Liver (tissue), 9 donors: ENCODE data around the gene LILRA1. TPM values are rescaled to one million over a fixed set of nuclear protein-coding genes. Genes with fewer than 3 reads are reported as not detected.
"Not testable (repeated sequence)": the region's sequence is repeated elsewhere in the genome, so short reads cannot be mapped to it uniquely, and the experiment has no call there.

ENCODE experiments used
- DNase-seq: peaks from one replicate; pipeline ENCODE4 v3.0.0-alpha.2; 2017; ENCODE audit warnings: low spot score
- H3K27ac ChIP-seq, 2 donors: one replicate each; pipeline ENCODE4 v1.7.0; 2013; ENCODE audit warnings: inconsistent platforms in 2 of 2, low read length in 2 of 2, control low read depth in 1 of 2, low read depth in 1 of 2, mild to moderate bottlenecking in 1 of 2
- H3K27me3 ChIP-seq, 4 donors: one replicate each; pipeline versions ENCODE4 v1.6.1 to v1.7.0; 2013; ENCODE audit warnings: low read length in 3 of 4, inconsistent platforms in 1 of 4, mild to moderate bottlenecking in 1 of 4, moderate library complexity in 1 of 4; ENCODE audit not compliant: control insufficient read depth in 4 of 4, insufficient read depth in 4 of 4
- H3K36me3 ChIP-seq, 4 donors: one replicate each; pipeline versions ENCODE4 v1.6.1 to v1.7.0; 2013; ENCODE audit warnings: low read length in 3 of 4, mild to moderate bottlenecking in 3 of 4, low read depth in 1 of 4, moderate library complexity in 1 of 4; ENCODE audit not compliant: control insufficient read depth in 4 of 4, insufficient read depth in 3 of 4
- H3K4me1 ChIP-seq, 4 donors: one replicate each; pipeline versions ENCODE4 v1.6.1 to v1.7.0; 2013; ENCODE audit warnings: low read length in 3 of 4, mild to moderate bottlenecking in 3 of 4, moderate library complexity in 1 of 4; ENCODE audit not compliant: control insufficient read depth in 4 of 4, insufficient read depth in 4 of 4
- H3K4me3 ChIP-seq, 3 donors: one replicate each; pipeline versions ENCODE4 v1.6.1 to v1.7.0; 2013; ENCODE audit warnings: low read length in 3 of 3, control low read depth in 1 of 3, low read depth in 1 of 3, mild to moderate bottlenecking in 1 of 3
- H3K9ac ChIP-seq, 2 donors: one replicate each; pipeline ENCODE4 v1.7.0; 2013; ENCODE audit warnings: low read length in 2 of 2, mild to moderate bottlenecking in 2 of 2, moderate library complexity in 2 of 2, control low read depth in 1 of 2, low read depth in 1 of 2
- H3K9me3 ChIP-seq, 4 donors: one replicate each; pipeline versions ENCODE4 v1.6.1 to v1.7.0; 2013; ENCODE audit warnings: low read length in 3 of 4; ENCODE audit not compliant: control insufficient read depth in 4 of 4
- FOXA2 ChIP-seq: IDR thresholded peaks from 2 replicates; pipeline ENCODE4 v1.6.1; 2016; ENCODE audit warnings: antibody characterized with exemption
- GABPA ChIP-seq, 2 donors: IDR thresholded peaks in 1 of 2; conservative IDR thresholded peaks in 1 of 2; 2 replicates each; pipeline ENCODE4 v1.6.1; 2016; ENCODE audit warnings: antibody characterized with exemption in 2 of 2, mild to moderate bottlenecking in 1 of 2, moderate library complexity in 1 of 2
- HNF4A ChIP-seq, 2 donors: conservative IDR thresholded peaks; 2 replicates each; pipeline ENCODE4 v1.6.1; 2016; ENCODE audit warnings: antibody characterized with exemption in 2 of 2, mild to moderate bottlenecking in 2 of 2
- HNF4G ChIP-seq: IDR thresholded peaks from 2 replicates; pipeline ENCODE4 v1.6.1; 2016; ENCODE audit warnings: antibody characterized with exemption
- NR2F2 ChIP-seq: IDR thresholded peaks from 2 replicates; pipeline ENCODE4 v1.6.1; 2016; ENCODE audit warnings: antibody characterized with exemption
- RAD21 ChIP-seq, 2 donors: IDR thresholded peaks; 2 replicates each; pipeline ENCODE4 v1.6.1; 2016; ENCODE audit warnings: antibody characterized with exemption in 2 of 2, mild to moderate bottlenecking in 2 of 2
- TAF1 ChIP-seq: conservative IDR thresholded peaks from 2 replicates; pipeline ENCODE4 v1.6.1; 2016; ENCODE audit warnings: antibody characterized with exemption, mild to moderate bottlenecking
- YY1 ChIP-seq: IDR thresholded peaks from 2 replicates; pipeline ENCODE4 v1.6.1; 2016; ENCODE audit warnings: antibody characterized with exemption, mild to moderate bottlenecking
- WGBS: extraction: QIAGEN DNeasy Blood & Tissue Kit; methylation state at CpG from one replicate; pipeline ENCODE4 v1.1.7; 2013; 5-methylcytosine and 5-hydroxymethylcytosine counted together
- polyA plus RNA-seq, 2 donors: library from polyadenylated mRNA; stranded (reverse) in 1 of 2; unstranded in 1 of 2; fragments of 200-250 nt in 1 of 2; fragments of >200 nt in 1 of 2; fragmentation: Nextera tagmentation in 1 of 2; extraction: Ambion mirVana in 1 of 2; gene quantifications; one replicate each; pipeline versions ENCODE4 v1.2.1 to v1.2.3, GENCODE V29; 2013 to 2015
- total RNA-seq, 2 donors: library from RNA; depleted of rRNA; stranded (reverse); fragments of >200 nt; gene quantifications; one replicate each; pipeline ENCODE4 v1.2.3, GENCODE V29; 2014
- TF ChIP-seq, protein P1 (sequence below): IDR thresholded peaks from 2 replicates; pipeline ENCODE4 v1.6.1; 2016; ENCODE audit warnings: antibody characterized with exemption
- TF ChIP-seq, protein P2 (sequence below): IDR thresholded peaks from 2 replicates; pipeline ENCODE4 v1.6.1; 2016; ENCODE audit warnings: antibody characterized with exemption
- TF ChIP-seq, protein P3 (sequence below): IDR thresholded peaks from 2 replicates; pipeline ENCODE4 v1.6.1; 2016; ENCODE audit warnings: antibody characterized with exemption
- donor health status: healthy.
- donor health status: healthy.
- donor health status: healthy.
- donor health status: healthy.
- donor health status: healthy.

The LILRA1 gene
- total and polyA plus RNA-seq, 4 donors, result 0.43 to 2.1 (median 1.2) TPM

DNA sequence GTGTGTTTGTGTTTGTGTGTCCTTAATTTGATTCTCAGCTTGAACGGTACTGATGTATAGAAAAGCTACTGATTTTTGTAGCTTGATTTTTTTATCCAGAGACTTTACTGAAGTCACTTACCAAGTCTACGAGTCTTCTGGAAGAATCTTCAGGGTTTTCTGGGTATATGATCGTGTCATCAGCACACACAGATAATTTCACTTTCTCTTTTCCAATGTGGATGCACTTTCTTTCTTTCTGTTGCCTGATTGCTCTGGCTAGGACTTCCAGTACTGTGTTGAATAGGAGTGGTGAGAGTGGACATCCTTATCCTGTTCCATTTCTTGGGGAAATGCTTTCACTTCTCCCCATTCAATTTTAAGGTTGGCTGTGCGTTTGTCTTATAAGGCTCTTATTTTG is 29.0 kb downstream of the LILRA1 start:
- no peaks in the 10 kb centered on the region for H3K27me3 ChIP-seq
- no peak overlapping the region for H3K9ac ChIP-seq

DNA sequence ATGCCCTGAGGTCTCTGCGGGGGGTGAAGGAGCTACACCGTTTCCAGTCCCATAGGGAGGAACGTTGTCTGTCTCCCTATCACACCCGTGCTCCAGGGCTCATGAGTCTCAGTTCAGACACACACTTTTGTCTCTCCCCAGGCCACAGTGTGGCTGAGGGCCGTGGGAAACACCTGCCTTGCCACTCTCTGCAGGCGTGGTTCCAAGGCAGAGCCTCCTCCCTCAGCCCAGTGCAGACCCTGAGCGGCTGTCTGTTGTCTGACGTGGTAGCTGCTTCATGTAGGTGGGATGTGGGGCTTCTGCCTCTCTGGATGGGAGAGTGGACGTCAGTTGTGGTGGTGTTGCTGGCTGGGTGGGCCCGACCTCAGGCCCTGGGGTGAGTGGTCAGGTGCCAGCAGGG is 30.8 kb downstream of the LILRA1 start:
- H3K4me3 ChIP-seq, H3K9me3 ChIP-seq, H3K36me3 ChIP-seq, H3K27ac ChIP-seq, H3K4me1 ChIP-seq, DNase-seq, H3K9ac ChIP-seq, H3K27me3 ChIP-seq: not testable (repeated sequence)
- WGBS, result 72% methylated on average over 10 of the region's 10 CpGs

More for the DNA sequence above, 29.0 kb downstream of the LILRA1 start:
- 52% methylated on average over 4 of the region's 4 CpGs for WGBS
- no peak overlapping the region for H3K4me3 ChIP-seq
- no peaks in the 10 kb centered on the region for H3K4me1 ChIP-seq
- peaks cover 0 to 4% (median 1%) of the 10 kb centered on the region in 4 donors for H3K9me3 ChIP-seq
- H3K27ac ChIP-seq, result no peak overlapping the region
- H3K36me3 ChIP-seq, result no peaks in the 10 kb centered on the region
- no peak for DNase-seq
- no peak for TF ChIP-seq YY1
- TF ChIP-seq, protein P1, sequence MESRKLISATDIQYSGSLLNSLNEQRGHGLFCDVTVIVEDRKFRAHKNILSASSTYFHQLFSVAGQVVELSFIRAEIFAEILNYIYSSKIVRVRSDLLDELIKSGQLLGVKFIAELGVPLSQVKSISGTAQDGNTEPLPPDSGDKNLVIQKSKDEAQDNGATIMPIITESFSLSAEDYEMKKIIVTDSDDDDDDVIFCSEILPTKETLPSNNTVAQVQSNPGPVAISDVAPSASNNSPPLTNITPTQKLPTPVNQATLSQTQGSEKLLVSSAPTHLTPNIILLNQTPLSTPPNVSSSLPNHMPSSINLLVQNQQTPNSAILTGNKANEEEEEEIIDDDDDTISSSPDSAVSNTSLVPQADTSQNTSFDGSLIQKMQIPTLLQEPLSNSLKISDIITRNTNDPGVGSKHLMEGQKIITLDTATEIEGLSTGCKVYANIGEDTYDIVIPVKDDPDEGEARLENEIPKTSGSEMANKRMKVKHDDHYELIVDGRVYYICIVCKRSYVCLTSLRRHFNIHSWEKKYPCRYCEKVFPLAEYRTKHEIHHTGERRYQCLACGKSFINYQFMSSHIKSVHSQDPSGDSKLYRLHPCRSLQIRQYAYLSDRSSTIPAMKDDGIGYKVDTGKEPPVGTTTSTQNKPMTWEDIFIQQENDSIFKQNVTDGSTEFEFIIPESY, result no peak
- TF ChIP-seq, protein P2, sequence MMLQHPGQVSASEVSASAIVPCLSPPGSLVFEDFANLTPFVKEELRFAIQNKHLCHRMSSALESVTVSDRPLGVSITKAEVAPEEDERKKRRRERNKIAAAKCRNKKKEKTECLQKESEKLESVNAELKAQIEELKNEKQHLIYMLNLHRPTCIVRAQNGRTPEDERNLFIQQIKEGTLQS, result no peak
- no peak for TF ChIP-seq HNF4G
- TF ChIP-seq GABPA (IDR thresholded peaks at IDR 0.05 in 1 of 2, conservative IDR thresholded peaks at IDR 0.05 in 1 of 2), result no peak
- no peak for TF ChIP-seq RAD21 (IDR thresholded peaks at IDR 0.05)
- no peak for TF ChIP-seq HNF4A (conservative IDR thresholded peaks at IDR 0.05)

DNA sequence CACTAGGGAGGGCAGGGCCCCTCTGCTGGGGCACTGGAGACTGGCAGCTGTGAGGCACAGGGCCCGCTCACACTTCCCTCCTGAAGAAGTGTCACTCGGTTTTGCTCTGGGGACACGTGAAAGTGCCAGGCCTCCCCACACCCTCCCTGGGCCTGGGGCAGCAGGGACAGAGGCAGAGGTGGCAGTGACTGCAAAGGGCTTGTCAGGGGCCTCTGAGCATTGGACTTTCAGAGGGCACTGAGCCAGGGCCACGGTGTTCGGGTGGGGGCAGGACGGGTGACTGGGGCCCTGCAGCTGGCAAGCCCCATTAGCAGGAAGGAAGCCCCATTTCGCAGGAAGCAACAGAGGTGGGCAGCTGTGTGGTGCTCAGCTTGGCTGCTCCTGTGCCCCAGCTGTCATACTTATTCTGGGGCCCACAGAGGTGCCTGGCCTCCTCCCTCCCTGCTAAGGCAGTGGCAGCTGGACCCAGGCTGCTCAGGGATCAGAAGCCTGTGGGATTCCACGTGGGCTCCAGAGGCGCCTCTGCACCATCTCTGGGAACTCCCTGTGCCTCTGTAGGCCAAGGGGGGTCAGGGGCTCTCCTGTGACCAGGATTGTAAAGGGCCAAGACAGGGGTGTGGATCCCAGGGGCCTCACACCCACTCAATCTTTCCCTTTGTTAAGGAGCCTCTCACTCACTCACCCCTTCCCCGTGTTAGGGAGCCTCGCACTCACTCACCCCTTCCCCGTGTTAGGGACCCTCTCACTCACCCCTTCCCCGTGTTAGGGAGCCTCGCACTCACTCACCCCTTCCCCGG is 31.7 kb downstream of the LILRA1 start:
- not testable (repeated sequence) for H3K9me3 ChIP-seq, H3K27me3 ChIP-seq, H3K4me1 ChIP-seq, DNase-seq, H3K9ac ChIP-seq, H3K27ac ChIP-seq, H3K36me3 ChIP-seq, H3K4me3 ChIP-seq
- WGBS, result 67% methylated on average over 14 of the region's 15 CpGs

DNA sequence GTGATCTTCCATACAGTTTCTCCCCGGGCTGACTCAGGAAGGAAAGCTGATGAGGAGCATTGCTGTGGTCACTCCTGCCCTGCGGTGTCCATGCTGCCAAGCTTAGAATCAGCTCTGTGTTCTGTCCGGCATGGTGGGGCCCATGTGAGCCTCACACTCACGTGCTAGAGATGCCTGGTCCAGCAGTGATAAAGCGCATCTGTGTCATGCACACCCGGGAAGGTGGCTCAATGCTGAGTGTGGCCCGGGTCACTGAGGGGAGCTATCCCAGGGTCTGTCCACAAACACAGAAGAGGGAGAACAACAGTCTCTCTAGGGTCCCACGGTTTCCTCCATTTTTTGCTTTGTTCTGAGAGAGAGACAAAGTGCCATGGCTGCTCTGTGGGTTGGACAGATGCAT is 33.3 kb downstream of the LILRA1 start:
- Histone ChIP-seq H3K27ac (no peak overlapping the region), H3K27me3 (peaks cover 0 to 2% (median under 1%) of the 10 kb centered on the region in 4 donors), H3K36me3 (no peaks in the 10 kb centered on the region), H3K9ac (no peak overlapping the region), H3K9me3 (peaks cover 0 to 4% (median 1%) of the 10 kb centered on the region in 4 donors), H3K4me1 (no peaks in the 10 kb centered on the region), H3K4me3 (no peak overlapping the region)
- WGBS, result 74% methylated on average over 8 of the region's 8 CpGs
- no peak for DNase-seq
- no peak for TF ChIP-seq TAF1
- TF ChIP-seq, protein P3, sequence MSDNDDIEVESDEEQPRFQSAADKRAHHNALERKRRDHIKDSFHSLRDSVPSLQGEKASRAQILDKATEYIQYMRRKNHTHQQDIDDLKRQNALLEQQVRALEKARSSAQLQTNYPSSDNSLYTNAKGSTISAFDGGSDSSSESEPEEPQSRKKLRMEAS, result no peak
- no peak for TF ChIP-seq RAD21 (IDR thresholded peaks at IDR 0.05)
- no peak for TF ChIP-seq YY1
- TF ChIP-seq, protein P1, result no peak
- no peak for TF ChIP-seq FOXA2
- no peak for TF ChIP-seq NR2F2

DNA sequence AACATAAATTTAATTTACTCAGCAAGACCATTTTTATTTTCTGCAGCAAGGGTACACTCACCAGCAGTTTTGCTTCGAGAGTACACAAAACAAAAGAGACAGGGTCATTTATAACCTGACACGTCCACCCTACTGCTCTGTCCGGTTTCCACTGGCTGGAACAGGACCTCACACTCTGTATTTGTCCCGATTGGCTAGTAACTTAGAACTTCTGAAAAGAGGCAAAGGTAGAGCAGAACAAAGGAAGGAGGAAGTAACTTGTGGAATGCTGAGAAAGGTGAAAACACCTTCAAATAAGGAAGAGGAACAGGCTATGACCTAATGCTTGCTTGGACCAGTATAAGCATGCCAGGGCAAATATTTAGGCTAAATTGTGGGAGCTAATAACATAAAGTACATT is 34.5 kb downstream of the LILRA1 start:
- WGBS, result 46% methylated on average over 4 of the region's 4 CpGs
- DNase-seq, H3K36me3 ChIP-seq, H3K27ac ChIP-seq, H3K4me3 ChIP-seq, H3K27me3 ChIP-seq, H3K4me1 ChIP-seq, H3K9ac ChIP-seq, H3K9me3 ChIP-seq: not testable (repeated sequence)
